Spleen (tissue), 11 donors: ENCODE results near the gene MYOF. TPM values are rescaled to one million over a fixed set of nuclear protein-coding genes. Genes with fewer than 3 reads are reported as not detected.

ENCODE experiments used
- DNase-seq: peaks from one replicate; pipeline ENCODE4 v3.0.0-alpha.2; 2020
- H3K27ac ChIP-seq, 8 donors: fragments of 200-600 bp; sonication (generic) in 7 of 8; 1 replicate in 4 of 8; 2 replicates in 4 of 8; pipeline versions ENCODE4 v1.5.0 to v1.8.0; 2016 to 2021; ENCODE audit warnings: inconsistent platforms in 4 of 8, mild to moderate bottlenecking in 4 of 8, moderate library complexity in 1 of 8
- H3K27me3 ChIP-seq, 7 donors: fragments of 200-600 bp; sonication (generic) in 6 of 7; replicated peaks in 1 of 7; 1 replicate in 4 of 7; 2 replicates in 3 of 7; pipeline versions ENCODE4 v1.5.0 to v1.8.0; 2016 to 2021; ENCODE audit warnings: inconsistent platforms in 3 of 7, mild to moderate bottlenecking in 1 of 7
- H3K36me3 ChIP-seq, 6 donors: fragments of 200-600 bp; sonication (generic) in 5 of 6; 1 replicate in 4 of 6; 2 replicates in 2 of 6; pipeline versions ENCODE4 v1.5.0 to v1.8.0; 2016 to 2021; ENCODE audit warnings: inconsistent platforms in 2 of 6
- H3K4me1 ChIP-seq, 6 donors: fragments of 200-600 bp; sonication (generic) in 5 of 6; 1 replicate in 3 of 6; 2 replicates in 3 of 6; pipeline versions ENCODE4 v1.5.0 to v1.8.0; 2016 to 2021; ENCODE audit warnings: inconsistent platforms in 3 of 6
- H3K4me3 ChIP-seq, 8 donors: fragments of 200-600 bp; sonication (generic) in 7 of 8; 1 replicate in 4 of 8; 2 replicates in 4 of 8; pipeline versions ENCODE4 v1.5.0 to v1.8.0; 2016 to 2021; ENCODE audit warnings: inconsistent platforms in 4 of 8, mild to moderate bottlenecking in 4 of 8, moderate library complexity in 2 of 8
- H3K9me3 ChIP-seq, 8 donors: fragments of 200-600 bp; sonication (generic) in 7 of 8; 1 replicate in 4 of 8; 2 replicates in 4 of 8; pipeline versions ENCODE4 v1.5.0 to v1.8.0; 2016 to 2021; ENCODE audit warnings: inconsistent platforms in 4 of 8
- POLR2A ChIP-seq, 3 donors: fragments of 450-650 bp; IDR thresholded peaks; one replicate each; pipeline ENCODE4 v1.5.1; 2017; ENCODE audit warnings: antibody characterized with exemption in 3 of 3, mild to moderate bottlenecking in 1 of 3
- POLR2AphosphoS5 ChIP-seq, 3 donors: sonication (generic); formaldehyde crosslinking; IDR thresholded peaks; one replicate each; pipeline ENCODE4 v1.5.1; 2017; ENCODE audit warnings: antibody characterized with exemption in 3 of 3
- WGBS, 5 donors: extraction: QIAGEN DNeasy Blood & Tissue Kit in 3 of 5; methylation state at CpG; one replicate each; pipeline versions ENCODE4 v1.1.5 to v1.1.7; 2013 to 2018; 5-methylcytosine and 5-hydroxymethylcytosine counted together
- intact Hi-C: fragments of 100-400 bp; cut with DNase I; formaldehyde crosslinking; loops from one replicate; pipeline ENCODE4 v1.15.0; 2023; ENCODE audit warnings: low total_unique reads
- polyA plus RNA-seq, 3 donors: library from polyadenylated mRNA; stranded (reverse); fragments of 200-250 nt; gene quantifications; one replicate each; pipeline ENCODE4 v1.2.1, GENCODE V29; 2013
- total RNA-seq, 7 donors: library from RNA; depleted of rRNA in 3 of 7; stranded (reverse); fragments of >200 nt in 3 of 7; fragmentation: NEBNext Ultra II Directional in 4 of 7; extraction: Animal tissue kit (Norgen Biotek cat#: 25700) in 4 of 7; gene quantifications; one replicate each; pipeline versions ENCODE4 v1.1.0 to v1.2.1, GENCODE V29; 2016 to 2021
- TF ChIP-seq, protein P1 (sequence below), 11 experiments: fragments of 200-600 bp in 7 of 11; fragments of 450-650 bp in 4 of 11; sonication (generic) in 4 of 11; IDR thresholded peaks in 8 of 11; conservative IDR thresholded peaks in 3 of 11; 1 replicate in 7 of 11; 2 replicates in 4 of 11; pipeline versions ENCODE4 v1.4.0 to v1.8.0; 2016 to 2021; ENCODE audit warnings: antibody characterized with exemption in 11 of 11, inconsistent platforms in 4 of 11, mild to moderate bottlenecking in 1 of 11
- donor health status: healthy with polysubstance abuse.
- donor health status: DM: no; HTN: no; CAD: no; lungs with moderate emphysema.
- donor health status: DM: no; HTN: no; CAD: no.
- donor health status: Bipolar disorder and iron deficiency.
- donor health status: healthy.
- donor health status: DM: no; HTN: no; CAD: no.
- donor health status: DM: yes; HTN: yes; CAD: no.

MYOF gene
- total and polyA plus RNA-seq, 10 donors, result 1.5 to 50.8 (median 20.9) TPM

DNA sequence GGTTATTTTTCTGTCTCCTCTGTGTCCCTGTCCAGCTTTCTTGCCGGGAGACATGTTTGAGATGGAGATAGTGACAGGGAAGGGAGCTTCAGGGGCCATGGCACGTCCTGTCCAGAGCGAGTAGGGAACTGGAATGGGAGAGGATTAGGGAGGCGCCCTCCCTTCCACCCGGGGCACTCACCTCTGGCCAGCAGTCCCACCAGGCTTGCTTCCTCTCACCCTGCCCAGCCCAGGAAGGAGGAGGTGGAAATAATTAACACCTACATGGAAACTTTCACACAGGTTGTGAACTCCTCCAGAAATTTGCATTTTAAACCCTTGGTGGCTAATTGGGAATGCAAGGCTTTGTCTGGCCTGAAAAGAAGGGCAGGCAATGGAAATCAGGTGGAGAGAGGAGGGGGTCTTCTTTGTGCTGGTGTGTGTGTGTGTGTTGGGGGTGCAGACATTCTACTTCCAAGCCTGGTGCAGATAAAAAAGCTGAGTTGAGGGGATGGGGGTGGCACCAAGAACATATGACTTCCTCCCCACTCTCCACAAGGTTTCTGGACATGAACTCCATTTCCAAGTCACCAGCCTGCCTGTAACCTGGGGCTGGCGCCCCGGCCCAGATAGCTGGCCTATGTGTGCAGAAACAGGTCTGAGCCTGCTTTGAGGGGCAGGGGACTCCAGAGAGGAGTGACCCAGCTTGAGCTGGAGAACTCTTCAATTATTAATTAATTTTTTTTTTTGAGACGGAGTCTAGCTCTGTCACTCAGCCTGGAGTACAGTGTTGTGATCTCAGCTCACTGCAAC lies 209.1 kb downstream of the MYOF start:
- H3K4me3 ChIP-seq, result no peak overlapping the region
- H3K4me1 ChIP-seq, result peaks cover 0 to 1% (median 0%) of the 10 kb centered on the region in 6 donors
- intact Hi-C loops, result no loop called here
- H3K27ac ChIP-seq, result no peak overlapping the region
- peaks cover 0 to 18% (median 13%) of the 10 kb centered on the region in 8 donors for H3K9me3 ChIP-seq
- WGBS, 5 donors, result 71 to 81% (median 79%) methylated on average over 8 of the region's 8 CpGs
- no peaks in the 10 kb centered on the region for H3K27me3 ChIP-seq
- no peak for DNase-seq
- no peaks in the 10 kb centered on the region for H3K36me3 ChIP-seq
- TF ChIP-seq POLR2AphosphoS5 (IDR thresholded peaks at IDR 0.05), result no peak
- TF ChIP-seq POLR2A (IDR thresholded peaks at IDR 0.05), result no peak
- TF ChIP-seq, protein P1, sequence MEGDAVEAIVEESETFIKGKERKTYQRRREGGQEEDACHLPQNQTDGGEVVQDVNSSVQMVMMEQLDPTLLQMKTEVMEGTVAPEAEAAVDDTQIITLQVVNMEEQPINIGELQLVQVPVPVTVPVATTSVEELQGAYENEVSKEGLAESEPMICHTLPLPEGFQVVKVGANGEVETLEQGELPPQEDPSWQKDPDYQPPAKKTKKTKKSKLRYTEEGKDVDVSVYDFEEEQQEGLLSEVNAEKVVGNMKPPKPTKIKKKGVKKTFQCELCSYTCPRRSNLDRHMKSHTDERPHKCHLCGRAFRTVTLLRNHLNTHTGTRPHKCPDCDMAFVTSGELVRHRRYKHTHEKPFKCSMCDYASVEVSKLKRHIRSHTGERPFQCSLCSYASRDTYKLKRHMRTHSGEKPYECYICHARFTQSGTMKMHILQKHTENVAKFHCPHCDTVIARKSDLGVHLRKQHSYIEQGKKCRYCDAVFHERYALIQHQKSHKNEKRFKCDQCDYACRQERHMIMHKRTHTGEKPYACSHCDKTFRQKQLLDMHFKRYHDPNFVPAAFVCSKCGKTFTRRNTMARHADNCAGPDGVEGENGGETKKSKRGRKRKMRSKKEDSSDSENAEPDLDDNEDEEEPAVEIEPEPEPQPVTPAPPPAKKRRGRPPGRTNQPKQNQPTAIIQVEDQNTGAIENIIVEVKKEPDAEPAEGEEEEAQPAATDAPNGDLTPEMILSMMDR (IDR thresholded peaks at IDR 0.05 in 8 of 11, conservative IDR thresholded peaks at IDR 0.05 in 3 of 11), result no peak

- Histone ChIP-seq H3K9me3 (peaks cover 0 to 18% (median 13%) of the 10 kb centered on the region in 8 donors), H3K4me3 (no peak overlapping the region), H3K27me3 (no peaks in the 10 kb centered on the region), H3K4me1 (peaks cover 0 to 6% (median 0%) of the 10 kb centered on the region in 6 donors), H3K27ac (no peak overlapping the region), H3K36me3 (no peaks in the 10 kb centered on the region)
- TF ChIP-seq, protein P1 (IDR thresholded peaks at IDR 0.05 in 8 of 11, conservative IDR thresholded peaks at IDR 0.05 in 3 of 11), result no peak
- TF ChIP-seq POLR2A (IDR thresholded peaks at IDR 0.05) (no peak), POLR2AphosphoS5 (IDR thresholded peaks at IDR 0.05) (no peak)
- DNase-seq, result no peak
- intact Hi-C loops, result no loop called here
These were observed 210.8 kb downstream of the MYOF start for GRCh38 chr10:93271347-93271746.

DNA sequence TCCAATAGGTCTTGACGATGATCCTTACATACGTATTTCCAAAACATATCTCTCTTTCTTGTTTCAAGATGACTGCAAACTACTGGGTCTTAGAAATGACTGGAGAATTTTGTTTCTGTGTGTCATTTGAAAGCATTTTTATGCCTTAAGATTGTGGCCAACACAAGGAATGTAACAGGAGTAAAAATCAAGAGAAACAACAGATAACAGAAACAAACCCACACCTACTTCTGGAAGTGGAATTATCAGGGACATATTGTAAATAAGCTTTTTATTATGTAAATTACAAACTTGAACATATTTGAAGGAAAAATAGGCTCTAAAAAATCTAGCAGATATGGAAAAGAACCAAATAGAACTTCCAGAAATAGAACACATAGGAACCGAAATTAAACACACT lies 212.9 kb downstream of the MYOF start:
- Histone ChIP-seq H3K36me3 (no peaks in the 10 kb centered on the region), H3K4me3 (no peak overlapping the region), H3K9me3 (peaks cover 0 to 18% (median 13%) of the 10 kb centered on the region in 8 donors), H3K27me3 (no peaks in the 10 kb centered on the region), H3K27ac (no peak overlapping the region), H3K4me1 (peaks cover 0 to 6% (median 0%) of the 10 kb centered on the region in 6 donors)
- DNase-seq, result no peak
- intact Hi-C loops, result no loop called here
- no peak for TF ChIP-seq POLR2AphosphoS5 (IDR thresholded peaks at IDR 0.05)
- TF ChIP-seq POLR2A (IDR thresholded peaks at IDR 0.05), result no peak
- TF ChIP-seq, protein P1 (IDR thresholded peaks at IDR 0.05 in 8 of 11, conservative IDR thresholded peaks at IDR 0.05 in 3 of 11), result no peak
- WGBS, 5 donors, result 88 to 95% (median 92%) methylated on average over 3 of the region's 3 CpGs

DNA sequence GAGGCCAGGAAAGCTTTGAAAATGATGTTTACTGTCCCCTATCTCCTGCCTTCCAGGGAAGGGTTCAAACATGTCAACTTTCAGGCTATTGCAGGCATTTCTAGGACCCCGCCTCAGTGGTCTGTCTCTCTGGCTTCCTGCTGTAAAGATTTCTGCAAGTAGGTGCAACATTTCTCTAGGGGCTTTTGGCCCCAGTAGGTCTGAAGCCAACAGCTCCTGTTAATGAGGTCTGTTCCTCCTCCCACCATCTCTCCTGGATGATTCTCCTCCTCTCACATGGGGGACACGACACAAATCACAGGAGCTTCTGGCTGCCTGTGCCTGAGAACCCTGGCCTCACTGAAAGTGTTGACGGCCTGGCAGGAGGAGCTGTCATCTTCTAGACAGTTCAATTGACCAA lies 214.1 kb downstream of the MYOF start:
- no peaks in the 10 kb centered on the region for H3K36me3 ChIP-seq
- no peaks in the 10 kb centered on the region for H3K27me3 ChIP-seq
- peaks cover 0 to 6% (median 0%) of the 10 kb centered on the region in 6 donors for H3K4me1 ChIP-seq
- H3K9me3 ChIP-seq, result peaks cover 0 to 18% (median 13%) of the 10 kb centered on the region in 8 donors
- intact Hi-C loops, result no loop called here
- 65 to 89% (median 79%) methylated on average over 3 of the region's 3 CpGs for WGBS, 5 donors
- H3K4me3 ChIP-seq, result no peak overlapping the region
- H3K27ac ChIP-seq, result no peak overlapping the region
- TF ChIP-seq POLR2AphosphoS5 (IDR thresholded peaks at IDR 0.05), result no peak
- no peak for TF ChIP-seq POLR2A (IDR thresholded peaks at IDR 0.05)
- TF ChIP-seq, protein P1 (IDR thresholded peaks at IDR 0.05 in 8 of 11, conservative IDR thresholded peaks at IDR 0.05 in 3 of 11), result no peak
- no peak for DNase-seq
